DMS153 (cell line): Measurements from ENCODE around the gene LCE4A.
"Not testable (repeated sequence)": the region's sequence is repeated elsewhere in the genome, so short reads cannot be mapped to it uniquely, and the experiment has no call there.

Source experiments
- DNase-seq: peaks from one replicate; lab custom pipeline; 2025; lab: John Stamatoyannopoulos, UW

The LCE4A gene, protein sequence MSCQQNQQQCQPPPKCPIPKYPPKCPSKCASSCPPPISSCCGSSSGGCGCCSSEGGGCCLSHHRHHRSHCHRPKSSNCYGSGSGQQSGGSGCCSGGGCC

DNA sequence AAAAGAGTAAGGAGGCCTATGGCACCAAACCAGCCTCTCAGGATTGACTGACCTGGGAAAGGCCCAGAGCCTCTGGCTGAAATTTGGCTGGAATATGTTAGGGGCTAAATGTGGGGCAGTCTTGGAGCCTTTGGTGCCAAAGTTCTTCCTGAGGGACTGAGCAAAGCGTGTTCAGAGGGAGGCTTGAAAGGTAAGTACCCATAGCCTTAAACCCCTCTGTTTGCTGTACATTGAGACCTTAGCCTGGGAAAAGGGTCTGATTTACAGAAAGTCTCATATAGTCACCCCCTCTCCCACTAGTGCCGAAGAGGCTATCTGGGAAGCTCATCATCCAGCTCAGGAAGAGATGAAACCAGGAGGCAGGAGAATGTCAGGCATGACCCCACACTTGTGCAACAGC, at the start of gene LCE4A:
TSS of gene LCE4A (plus strand) at position 301 of the 400 bp plus-strand sequence. CDS start 916 bp downstream, outside the sequence.
- no peak for DNase-seq

DNA sequence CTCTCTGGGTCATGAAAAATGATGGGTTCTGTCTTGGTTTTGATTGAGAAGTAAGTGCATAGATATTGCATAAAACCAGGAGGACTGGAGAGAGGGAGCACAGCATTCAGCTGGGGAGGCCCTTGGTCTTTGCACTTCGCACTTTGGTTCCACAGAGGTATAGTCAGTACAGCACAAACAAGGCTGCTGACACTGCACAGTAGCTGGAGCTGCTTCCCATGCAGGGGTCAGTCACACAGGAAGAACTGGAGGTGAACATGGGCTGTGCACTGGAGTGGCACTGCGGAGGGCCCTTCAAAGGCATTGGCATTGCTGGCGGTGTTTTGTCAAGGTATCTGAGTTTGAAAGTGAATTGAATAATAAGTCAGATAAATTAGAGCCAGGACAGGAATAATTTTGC, 49.3 kb upstream of the LCE4A start:
- no peak for DNase-seq

DNA sequence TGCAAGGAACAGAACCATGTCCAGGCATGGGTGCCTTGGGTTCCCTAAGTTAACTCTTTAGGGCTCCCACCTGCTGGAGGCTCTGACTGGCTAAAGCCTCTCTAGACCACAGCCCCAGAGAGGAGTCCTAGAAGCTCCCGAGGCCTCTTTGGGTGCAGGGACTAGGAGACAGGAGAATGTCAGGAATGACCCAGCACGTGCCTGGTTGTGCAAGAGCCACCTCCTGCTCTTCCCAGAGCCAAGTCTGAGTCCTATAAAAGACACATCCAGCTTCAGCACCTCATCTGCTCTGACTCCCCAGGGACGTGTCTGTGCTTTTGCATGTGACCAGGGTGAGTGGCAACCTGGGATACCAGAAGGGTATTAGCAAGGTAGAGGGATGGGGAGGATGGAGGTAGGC, 44.9 kb upstream of the LCE4A start, which contains the start of gene LCE2D:
TSS of gene LCE2D (plus strand) at position 283 of the 400 bp plus-strand sequence. CDS start 726 bp downstream, outside the sequence.
- no peak for DNase-seq

DNA sequence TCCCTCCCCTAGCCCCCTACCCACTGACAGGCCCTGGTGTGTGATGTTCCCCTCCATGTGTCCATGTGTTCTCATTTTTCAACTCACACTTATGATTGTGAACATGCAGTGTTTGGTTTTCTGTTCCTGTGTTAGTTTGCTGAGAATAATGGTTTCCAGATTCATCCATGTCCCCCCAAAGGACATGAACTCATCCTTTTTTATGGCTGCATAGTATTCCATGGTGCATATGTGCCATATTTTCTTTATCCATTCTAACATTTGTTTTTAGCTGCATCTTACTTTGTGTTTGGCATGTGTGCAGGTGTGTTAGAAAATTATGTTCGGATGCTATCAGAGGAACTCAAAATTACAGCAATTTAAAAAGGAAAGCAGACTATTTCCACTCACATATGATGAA, 41.8 kb upstream of the LCE4A start:
- not testable (repeated sequence) for DNase-seq

DNA sequence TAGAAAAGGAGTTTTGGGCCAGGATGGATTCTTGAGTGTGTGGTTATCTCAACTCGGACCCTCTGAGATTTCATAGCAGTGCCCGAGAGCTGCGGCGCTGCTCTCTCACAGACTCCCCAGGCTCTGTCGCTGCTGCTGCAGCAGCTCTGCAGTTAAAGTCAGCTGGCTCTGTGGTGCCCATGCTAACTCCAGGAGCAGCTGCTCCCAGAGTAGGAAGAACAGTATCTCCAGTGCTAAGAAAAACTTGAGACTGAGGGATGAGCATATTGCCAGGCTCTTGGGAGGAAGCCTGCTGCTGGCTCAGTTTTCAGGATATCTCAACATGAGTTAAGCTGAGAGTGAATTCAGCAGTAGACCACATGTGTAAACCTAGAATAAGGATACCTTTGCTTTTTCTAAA, 40.3 kb upstream of the LCE4A start:
- DNase-seq = no peak

DNA sequence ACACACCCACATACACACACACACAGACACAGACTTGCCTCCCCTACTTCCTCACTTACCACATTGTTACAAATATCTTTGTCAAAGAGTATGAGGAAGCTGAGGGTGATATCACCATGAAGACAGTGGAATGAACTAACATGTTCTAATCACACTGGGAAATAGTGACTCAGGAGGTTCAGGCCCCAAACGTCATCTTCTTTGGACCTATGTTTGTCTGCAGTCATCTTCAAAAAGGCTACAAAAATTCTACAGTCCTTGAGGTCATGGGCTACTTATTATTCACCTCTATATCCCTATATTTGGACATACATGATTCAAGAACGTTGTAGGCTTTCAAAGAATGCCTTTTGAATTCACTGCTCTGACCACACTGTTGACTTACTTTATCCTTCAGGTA, 34.9 kb upstream of the LCE4A start:
- DNase-seq = no peak

DNA sequence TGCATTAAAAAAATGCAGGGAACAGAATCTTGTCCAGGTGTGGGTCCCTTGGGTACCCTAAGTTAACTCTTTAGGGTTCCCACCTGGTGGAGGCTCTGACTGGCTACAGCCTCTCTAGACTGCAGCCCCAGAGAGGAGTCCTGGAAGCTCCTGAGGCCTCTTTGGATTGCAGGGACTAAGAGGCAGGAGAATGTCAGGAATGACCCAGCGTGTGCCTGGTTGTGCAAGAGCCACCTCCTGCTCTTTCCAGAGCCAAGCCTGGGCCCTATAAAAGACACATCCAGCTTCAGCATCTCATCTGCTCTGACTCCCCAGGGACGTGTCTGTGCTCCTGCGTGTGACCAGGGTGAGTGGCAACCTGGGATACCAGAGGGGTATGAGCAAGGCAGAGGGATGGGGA, 33.0 kb upstream of the LCE4A start, which contains the start of gene LCE2C:
TSS of gene LCE2C (plus strand) at position 297 of the 400 bp plus-strand sequence. CDS start 737 bp downstream, outside the sequence.
- DNase-seq = not testable (repeated sequence)

DNA sequence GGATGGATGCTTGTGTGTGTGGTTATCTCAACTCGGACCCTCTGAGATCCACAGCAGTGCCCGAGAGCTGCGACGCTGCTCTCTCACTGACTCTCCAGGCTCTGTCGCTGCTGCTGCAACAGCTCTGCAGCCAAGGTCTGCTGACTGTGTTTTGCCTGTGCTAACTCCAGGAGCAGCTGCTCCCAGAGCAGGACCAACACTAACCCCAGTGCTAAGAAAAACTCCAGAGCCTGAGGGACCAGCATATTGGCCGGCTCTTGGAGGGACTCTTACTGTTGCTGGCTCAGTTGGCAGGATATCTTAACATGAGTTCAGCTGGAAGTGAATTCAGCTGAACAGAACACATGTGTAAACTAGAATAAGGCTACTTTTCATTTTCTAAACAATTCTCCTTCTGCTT, 28.5 kb upstream of the LCE4A start:
- DNase-seq = no peak

DNA sequence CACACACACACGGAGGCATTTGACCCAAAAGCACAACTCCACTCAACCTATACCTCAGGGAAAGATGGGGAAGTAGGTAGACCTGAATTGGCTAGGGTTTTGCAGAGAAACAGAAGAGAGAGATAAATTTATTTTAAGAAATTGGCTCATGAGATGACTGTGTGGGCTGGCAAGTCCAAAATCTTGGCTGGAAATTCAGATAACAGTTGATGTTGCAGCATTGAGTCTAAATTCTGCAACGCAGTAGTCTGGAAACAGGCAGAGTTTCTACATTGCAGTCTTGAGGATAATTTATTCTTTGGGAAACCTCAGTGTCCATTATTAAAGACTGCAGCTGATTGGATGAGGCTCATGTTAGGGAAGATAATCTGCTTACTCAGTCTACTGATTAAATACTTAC, 26.3 kb upstream of the LCE4A start:
- no peak for DNase-seq

DNA sequence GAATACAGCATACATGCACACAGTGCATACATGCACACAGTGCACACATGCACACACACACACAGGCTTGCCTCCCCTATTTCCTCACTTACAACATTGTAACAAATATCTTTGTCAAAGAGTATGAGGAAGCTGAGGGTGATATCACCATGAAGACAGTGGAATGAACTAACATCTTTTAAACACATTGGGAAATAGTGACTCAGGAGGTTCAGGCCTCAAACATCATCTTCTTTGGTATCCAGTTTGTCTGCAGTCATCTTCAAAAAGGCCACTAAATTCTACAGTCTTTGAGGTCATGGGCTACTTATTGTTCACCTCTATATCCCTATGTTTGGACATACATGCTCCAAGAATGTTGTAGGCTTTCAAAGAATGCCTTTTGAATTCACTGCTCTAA, 24.1 kb upstream of the LCE4A start:
- DNase-seq = no peak

DNA sequence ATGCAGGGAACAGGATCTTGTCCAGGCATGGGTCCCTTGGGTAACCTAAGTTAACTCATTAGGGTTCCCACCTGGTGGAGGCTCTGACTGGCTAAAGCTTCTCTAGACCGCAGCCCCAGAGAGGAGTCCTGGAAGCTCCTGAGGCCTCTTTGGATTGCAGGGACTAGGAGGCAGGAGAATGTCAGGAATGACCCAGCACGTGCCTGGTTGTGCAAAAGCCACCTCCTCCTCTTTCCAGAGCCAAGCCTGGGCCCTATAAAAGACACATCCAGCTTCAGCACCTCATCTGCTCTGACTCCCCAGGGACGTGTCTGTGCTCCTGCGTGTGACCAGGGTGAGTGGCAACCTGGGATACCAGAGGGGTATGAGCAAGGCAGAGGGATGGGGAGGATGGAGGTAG, 22.1 kb upstream of the LCE4A start, which contains the start of gene LCE2B:
TSS of gene LCE2B (plus strand) at position 301 of the 400 bp plus-strand sequence. CDS start 721 bp downstream, outside the sequence.
- not testable (repeated sequence) for DNase-seq

DNA sequence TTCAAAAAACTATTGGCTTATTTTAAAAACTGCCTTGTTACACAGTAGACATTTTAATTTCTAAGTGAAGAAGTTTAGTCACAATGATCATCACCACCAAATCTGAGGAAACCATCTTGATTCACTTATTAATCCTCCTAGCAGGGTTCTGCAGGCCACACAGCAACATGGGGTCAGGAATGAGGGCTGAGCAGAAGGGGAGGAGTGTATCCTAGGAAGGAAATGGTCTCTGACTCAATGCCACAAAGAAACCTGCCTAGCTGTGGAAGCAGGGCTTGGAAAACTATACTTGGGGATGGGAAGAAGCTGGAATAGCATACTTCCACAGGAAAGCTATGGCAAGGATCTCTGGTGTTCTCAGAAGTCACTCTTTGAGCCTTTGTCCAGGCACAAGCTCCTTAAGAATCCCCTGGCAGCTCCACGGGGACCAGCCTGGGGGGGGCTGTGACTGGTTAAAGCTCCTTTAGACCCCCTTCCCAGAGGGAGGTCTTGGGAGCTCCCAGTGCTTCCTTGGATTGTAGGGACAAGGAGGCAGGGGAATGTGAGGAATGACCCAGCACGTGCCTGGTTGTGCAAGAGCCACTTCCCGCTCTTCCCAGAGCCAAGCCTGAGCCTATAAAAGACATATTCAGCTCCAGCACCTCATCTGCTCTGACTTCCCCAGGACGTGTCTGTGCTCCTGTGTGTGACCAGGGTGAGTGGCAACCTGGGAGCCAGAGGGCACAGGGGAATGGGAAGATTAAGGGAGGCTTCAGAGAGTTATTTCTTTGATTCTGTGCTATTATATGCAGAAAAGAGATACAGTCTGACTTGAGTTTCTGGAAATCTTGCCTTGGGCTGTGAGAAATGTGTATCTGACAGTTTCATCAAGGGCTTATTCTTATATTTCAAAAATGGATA, 10.0 kb upstream of the LCE4A start, which contains the start of gene LCE2A:
TSS of gene LCE2A (plus strand) at position 645 of the 900 bp plus-strand sequence. CDS start 557 bp downstream, outside the sequence.
- DNase-seq = no peak

DNA sequence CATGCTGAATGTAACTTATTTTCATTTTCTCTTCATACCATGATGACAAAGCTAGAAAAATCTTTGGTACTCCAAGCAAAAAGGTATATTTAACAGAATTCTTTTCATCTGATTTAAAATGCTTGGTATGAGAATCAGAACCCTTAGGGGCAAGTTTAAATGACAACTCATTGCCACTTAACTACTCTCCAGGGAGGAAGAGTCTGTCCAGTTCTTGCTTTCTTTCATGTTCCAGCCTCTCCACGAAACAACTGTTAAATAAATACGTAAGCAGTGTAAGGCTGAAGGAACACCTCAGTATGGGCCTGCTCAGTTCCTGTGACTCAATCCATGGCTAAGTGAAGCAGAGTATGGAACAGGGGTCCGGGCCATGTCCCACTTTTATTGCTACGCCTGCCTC, 8.2 kb upstream of the LCE4A start:
- no peak for DNase-seq

DNA sequence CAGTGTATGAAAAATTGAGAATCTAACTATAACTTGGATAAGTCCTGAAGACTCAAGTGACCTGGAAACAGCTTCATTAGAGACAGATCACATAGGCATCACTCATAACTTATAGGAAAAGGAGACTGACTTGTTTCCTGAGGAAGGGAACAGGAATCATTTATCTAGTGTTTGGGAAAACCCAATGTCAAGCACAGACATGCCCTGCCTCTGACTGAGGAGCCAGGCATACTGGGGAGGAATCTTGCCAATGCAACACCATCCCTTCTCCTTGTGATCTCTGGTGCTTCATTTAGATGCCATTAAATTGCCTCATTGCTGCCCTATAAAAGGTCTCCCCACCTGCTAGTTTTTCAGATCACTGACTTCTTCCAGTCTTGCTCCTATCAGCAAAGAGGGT, 10.3 kb downstream of the LCE4A start:
- DNase-seq = no peak

DNA sequence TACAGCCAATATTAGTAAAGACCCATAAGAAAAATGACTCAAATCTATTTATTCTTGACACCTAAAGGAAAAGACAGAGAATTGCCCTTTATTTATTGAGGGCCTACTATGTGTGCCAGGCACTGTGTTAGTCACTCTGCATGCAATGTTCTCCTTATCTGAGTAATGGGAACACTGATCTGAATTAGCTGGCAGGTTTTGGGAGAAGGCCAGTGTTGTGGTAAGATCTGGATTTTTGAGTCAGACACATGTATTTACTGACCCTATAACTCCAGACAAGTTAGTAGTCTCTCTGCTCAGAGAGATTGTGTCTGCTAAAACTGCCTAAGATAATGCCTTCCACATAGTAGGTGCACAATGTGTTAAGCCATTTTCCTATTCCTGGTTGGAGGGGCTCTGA, 17.3 kb downstream of the LCE4A start:
- no peak for DNase-seq

DNA sequence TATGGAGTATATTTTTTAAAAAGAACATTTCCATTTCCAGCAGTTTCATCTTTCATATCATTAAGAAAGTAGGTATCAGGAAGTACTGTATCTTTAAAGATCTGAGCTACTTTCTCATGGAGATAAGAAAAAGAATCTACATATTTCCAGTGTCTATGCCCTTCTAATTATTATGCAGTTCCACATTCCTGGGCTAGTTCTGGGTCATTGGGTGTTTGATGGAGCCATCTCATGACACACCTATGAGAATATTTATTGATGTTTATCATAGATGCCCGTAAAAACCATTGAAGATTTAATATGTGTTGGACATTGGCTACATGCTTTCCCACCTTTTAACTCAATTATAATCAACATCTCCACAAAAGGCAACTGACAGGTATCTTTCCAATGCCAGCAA, 21.0 kb downstream of the LCE4A start:
- DNase-seq = no peak

DNA sequence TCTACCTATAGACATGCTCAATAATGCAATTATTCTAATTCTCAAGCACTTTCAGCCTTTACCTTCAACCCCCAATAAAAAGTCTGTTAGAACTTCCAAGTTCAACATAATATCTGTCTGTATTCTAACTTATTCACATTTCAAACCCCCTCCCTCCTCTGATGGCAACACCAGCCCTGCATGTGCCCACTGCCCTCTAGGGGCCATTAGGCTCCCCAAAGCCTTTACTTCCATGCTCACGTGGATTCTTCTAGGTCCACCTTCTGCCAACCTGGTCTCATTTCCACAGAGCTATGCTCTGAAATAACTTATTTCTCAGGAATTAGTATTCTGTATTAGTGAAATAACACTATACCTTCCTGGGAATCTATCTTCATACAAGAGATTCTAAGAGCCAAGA, 27.7 kb downstream of the LCE4A start:
- no peak for DNase-seq

DNA sequence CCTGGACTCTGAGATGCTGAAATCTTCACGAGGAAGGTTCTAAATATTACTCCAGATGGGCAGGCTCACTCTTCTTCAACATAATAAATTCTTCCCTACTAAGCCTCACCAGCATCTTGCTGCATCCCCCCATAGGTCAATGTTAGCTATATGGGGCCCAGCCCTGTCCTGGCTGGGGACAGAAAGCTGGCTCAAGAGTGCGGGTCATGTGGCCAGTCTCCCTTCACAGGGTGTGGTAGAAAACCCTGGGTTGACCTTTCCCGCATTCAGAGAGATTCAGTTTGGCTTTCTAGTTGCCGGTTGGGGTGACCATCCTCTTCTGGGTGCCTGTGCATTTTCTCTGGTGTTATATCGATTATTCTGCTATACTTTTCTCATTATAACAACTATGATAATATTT, 30.0 kb downstream of the LCE4A start:
- no peak for DNase-seq

DNA sequence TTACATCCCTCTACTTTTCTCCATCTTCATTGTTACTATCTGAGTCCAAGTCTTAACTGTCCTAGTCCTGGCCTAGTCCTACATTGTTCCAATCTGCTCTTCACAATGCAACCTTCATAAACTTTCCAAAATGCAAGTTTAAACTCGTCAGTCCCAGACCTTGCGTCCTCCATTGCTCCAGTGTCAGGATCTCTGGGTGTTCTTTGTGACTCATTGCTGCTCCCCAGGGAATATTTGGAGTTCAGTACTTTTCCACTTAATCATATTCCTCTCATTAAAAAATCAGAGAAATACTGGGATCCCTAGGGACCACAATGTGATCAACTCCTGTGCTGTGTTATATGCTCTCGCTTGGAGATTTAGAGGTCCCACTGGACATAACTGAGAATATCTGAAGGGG, 31.9 kb downstream of the LCE4A start:
- DNase-seq = no peak

DNA sequence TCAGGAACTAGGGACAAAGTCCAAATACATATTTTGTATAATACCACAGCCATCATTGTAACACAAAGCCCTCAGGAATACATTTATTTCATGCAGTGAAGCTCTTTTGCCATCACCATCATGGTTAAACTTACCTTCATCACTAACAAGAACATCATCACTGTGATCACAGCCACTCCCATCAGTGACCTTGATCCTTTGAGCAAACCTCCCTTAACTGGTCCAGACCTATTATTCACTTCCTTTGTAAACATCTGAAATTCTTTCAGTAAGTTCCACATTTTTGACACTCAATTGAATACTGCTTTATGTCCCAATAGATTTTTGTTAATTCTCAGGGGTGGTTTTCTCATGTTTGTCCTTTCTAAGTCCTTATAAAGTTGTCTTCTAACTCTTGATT, 33.7 kb downstream of the LCE4A start:
- no peak for DNase-seq

DNA sequence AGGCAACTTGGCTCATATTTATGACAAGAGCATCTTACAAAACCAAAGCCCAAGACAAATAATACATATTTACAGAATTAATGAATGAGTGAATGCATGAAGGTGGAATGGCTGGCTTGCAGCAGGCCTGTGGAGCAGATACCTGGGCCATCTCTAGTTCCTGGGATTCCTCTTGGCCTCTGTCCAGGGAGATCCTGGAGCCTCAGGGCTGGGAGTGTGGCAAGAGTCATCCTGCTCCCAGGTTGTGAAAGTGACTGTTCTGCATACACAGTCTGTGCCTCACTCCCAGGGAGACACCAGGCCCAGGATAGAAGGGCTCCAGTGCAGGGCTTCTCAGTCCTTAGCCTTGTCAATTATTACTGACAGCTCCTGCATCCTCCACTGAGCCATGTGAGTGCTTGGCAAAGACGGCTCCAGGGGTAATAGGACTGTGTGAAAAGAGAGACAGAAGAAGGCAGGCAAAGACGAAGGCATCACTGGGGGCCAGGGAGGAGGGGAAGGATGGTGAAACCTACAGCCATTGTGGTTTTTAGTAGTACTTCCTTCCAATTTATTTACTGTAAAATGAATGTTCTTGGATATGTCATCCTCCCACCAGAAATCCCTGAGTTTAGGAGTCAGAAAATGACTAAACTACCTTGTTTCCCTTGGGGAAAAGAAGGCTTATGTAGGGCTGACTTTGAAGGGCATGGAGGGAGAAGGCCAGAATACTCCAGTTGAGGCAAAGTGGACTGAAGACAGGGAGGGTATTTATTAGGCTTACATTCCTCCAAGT, 35.6 kb downstream of the LCE4A start:
- no peak for DNase-seq

DNA sequence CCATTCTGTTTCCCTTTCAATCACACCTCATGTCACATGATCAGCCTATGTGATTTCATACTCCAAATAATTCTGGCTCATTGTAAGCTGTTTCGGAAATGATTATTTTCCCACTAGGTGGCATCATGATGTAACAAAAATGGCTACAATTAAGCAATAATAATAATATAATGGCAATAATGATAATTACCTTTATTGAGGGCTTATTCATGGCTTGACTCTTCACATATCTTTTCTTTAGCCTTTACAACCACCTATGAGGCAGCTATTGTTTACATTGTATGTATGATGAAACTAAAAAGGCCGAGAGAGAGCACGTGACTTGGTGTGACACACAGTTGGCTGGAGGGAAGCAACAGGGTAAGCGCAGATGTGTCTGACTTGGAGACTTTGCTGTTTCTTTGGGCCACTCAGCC, 37.3 kb downstream of the LCE4A start:
- peak; percentile 57 for DNase-seq
